HepG2 (cell line): Measurements from ENCODE around the gene EPHA2. TPM values are rescaled to one million over a fixed set of nuclear protein-coding genes. Genes with fewer than 3 reads are reported as not detected.

Source experiments
- ATAC-seq: fragments of 200-7000 bp; cut with Tn5 transposase; 3 replicates; pipeline ENCODE4 v1.9.1; 2020; ENCODE audit warnings: mild to moderate bottlenecking, moderate library complexity
- BruUV-seq: library from RNA; stranded (reverse); fragments of 400-500 nt; replicated peaks from 2 replicates; lab custom pipeline; 2021; lab: Mats Ljungman, UMichigan
- CTCF ChIA-PET: fragments of 300-600 bp; formaldehyde crosslinking; extraction: SDS; loops from one replicate; lab custom pipeline; 2021; ENCODE audit warnings: low total read pairs, inconsistent platforms, low intra/inter-chr PET ratio; lab: Yijun Ruan, JAX
- POLR2A ChIA-PET: fragments of 350-600 bp; sonication (Branson Sonifier 250); formaldehyde crosslinking; loops from one replicate; lab custom pipeline; 2020; ENCODE audit warnings: antibody characterized with exemption, inconsistent platforms; lab: Yijun Ruan, JAX
- DNase-seq: peaks from one replicate; pipeline ENCODE4 v3.0.0-alpha.2; 2015; ENCODE audit warnings: low spot score
- FAIRE-seq: peaks from 3 replicates; lab custom pipeline; 2011; peaks lifted over from hg19 to GRCh38; lab: Jason Lieb, UNC
- H2AFZ ChIP-seq: one replicate; pipeline ENCODE4 v1.6.1; 2011; ENCODE audit warnings: low read length, inconsistent platforms
- H3K27ac ChIP-seq: fragments of 300-600 bp; 3 replicates; pipeline ENCODE4 v1.8.0; 2011; ENCODE audit warnings: mixed run types, mild to moderate bottlenecking, mixed read lengths, low read length, inconsistent platforms; ENCODE audit not compliant: insufficient read depth; ENCODE audit errors: extremely low read length
- H3K27me3 ChIP-seq, 2 experiments: fragments of 200-600 bp in 1 of 2; 2 replicates in 1 of 2; 3 replicates in 1 of 2; pipeline versions ENCODE4 v1.6.0 to v1.8.0; 2011; ENCODE audit warnings: low read length in 2 of 2, mild to moderate bottlenecking in 2 of 2, moderate library complexity in 2 of 2, inconsistent platforms in 1 of 2; ENCODE audit not compliant: insufficient read depth in 2 of 2, control insufficient read depth in 1 of 2
- H3K36me3 ChIP-seq, 2 experiments: fragments of 200-600 bp in 1 of 2; replicated peaks in 1 of 2; 2 replicates in 1 of 2; 3 replicates in 1 of 2; pipeline versions ENCODE4 v1.5.1 to v1.8.0; 2011; ENCODE audit warnings: low read length in 2 of 2, inconsistent platforms in 1 of 2; ENCODE audit not compliant: insufficient read depth in 2 of 2, control insufficient read depth in 1 of 2
- H3K4me1 ChIP-seq: 2 replicates; pipeline ENCODE4 v1.5.1; 2012; ENCODE audit warnings: low read length, inconsistent platforms; ENCODE audit not compliant: insufficient read depth
- H3K4me2 ChIP-seq: 2 replicates; pipeline ENCODE4 v1.6.0; 2011; ENCODE audit warnings: low read depth, low read length, inconsistent platforms
- H3K4me3 ChIP-seq, 3 experiments: fragments of 200-600 bp in 1 of 3; sonication (generic), shearing (Covaris generic) in 1 of 3; replicated peaks in 1 of 3; 2 replicates each; pipeline ENCODE4 v1.5.1; 2011 to 2016; ENCODE audit warnings: low read length in 3 of 3, inconsistent platforms in 2 of 3, low read depth in 2 of 3, mild to moderate bottlenecking in 2 of 3, control low read depth in 1 of 3, mixed read lengths in 1 of 3; ENCODE audit not compliant: insufficient read depth in 1 of 3
- H3K79me2 ChIP-seq: one replicate; pipeline ENCODE4 v1.6.1; 2011; ENCODE audit warnings: low read length, inconsistent platforms; ENCODE audit not compliant: insufficient read depth
- H3K9ac ChIP-seq: 2 replicates; pipeline ENCODE4 v1.6.0; 2011; ENCODE audit warnings: mild to moderate bottlenecking, low read depth, low read length, inconsistent platforms; ENCODE audit not compliant: insufficient read depth
- H3K9me3 ChIP-seq: 2 replicates; pipeline ENCODE4 v1.5.1; 2012; ENCODE audit warnings: mild to moderate bottlenecking, low read length
- H4K20me1 ChIP-seq: 2 replicates; pipeline ENCODE4 v1.6.0; 2011; ENCODE audit warnings: inconsistent platforms, mild to moderate bottlenecking, low read length, moderate library complexity; ENCODE audit not compliant: insufficient read depth
- CCDC6 ChIP-seq: sonication (generic); formaldehyde crosslinking; IDR thresholded peaks from 2 replicates; pipeline ENCODE4 v1.8.1; 2022; ENCODE audit warnings: mild to moderate bottlenecking, missing genetic modification reagents, moderate library complexity
- KDM4B ChIP-seq: sonication (generic); formaldehyde crosslinking; IDR thresholded peaks from 2 replicates; pipeline ENCODE4 v1.4.0; 2020; ENCODE audit warnings: missing genetic modification reagents
- MYNN ChIP-seq: sonication (generic); formaldehyde crosslinking; IDR thresholded peaks from 2 replicates; pipeline ENCODE4 v1.4.0; 2020; ENCODE audit warnings: mild to moderate bottlenecking, low read depth, missing genetic modification reagents
- NFE2L1 ChIP-seq: sonication (generic); formaldehyde crosslinking; IDR thresholded peaks from 2 replicates; pipeline ENCODE4 v1.4.0; 2020; ENCODE audit warnings: missing genetic modification reagents, mild to moderate bottlenecking, borderline replicate concordance
- SMARCC2 ChIP-seq: fragments of 450-650 bp; IDR thresholded peaks from 2 replicates; pipeline ENCODE4 v1.6.1; 2017; ENCODE audit warnings: antibody characterized with exemption, mild to moderate bottlenecking
- TBX2 ChIP-seq: sonication (generic); formaldehyde crosslinking; IDR thresholded peaks from 2 replicates; pipeline ENCODE4 v1.5.0; 2020; ENCODE audit warnings: missing genetic modification reagents, mild to moderate bottlenecking, borderline replicate concordance
- ZFP1 ChIP-seq: IDR thresholded peaks from 2 replicates; pipeline ENCODE4 v1.6.1; 2016
- ZNF430 ChIP-seq: sonication (generic); formaldehyde crosslinking; IDR thresholded peaks from 2 replicates; pipeline ENCODE4 v1.9.0; 2021; ENCODE audit warnings: mild to moderate bottlenecking, missing genetic modification reagents
- ZNF510 ChIP-seq: sonication (generic); formaldehyde crosslinking; IDR thresholded peaks from 2 replicates; pipeline ENCODE4 v1.4.0; 2020; ENCODE audit warnings: low read depth, mild to moderate bottlenecking, missing genetic modification reagents
- ZNF552 ChIP-seq: sonication (generic); formaldehyde crosslinking; IDR thresholded peaks from 2 replicates; pipeline ENCODE4 v1.9.0; 2022; ENCODE audit warnings: missing genetic modification reagents, mild to moderate bottlenecking, borderline replicate concordance
- ZSCAN31 ChIP-seq: sonication (generic); formaldehyde crosslinking; IDR thresholded peaks from 2 replicates; pipeline ENCODE4 v1.5.0; 2020; ENCODE audit warnings: low read depth, mild to moderate bottlenecking, missing genetic modification reagents
- WGBS: methylation state at CpG from one replicate; pipeline ENCODE4 v1.1.6; 2017; ENCODE audit warnings: low lambda C conversion rate; 5-methylcytosine and 5-hydroxymethylcytosine counted together
- in situ Hi-C: cut with HindIII; loops from 2 replicates; pipeline ENCODE4 v1.10.0; 2017; ENCODE audit warnings: low pct_unique_long_range_greater_than_20kb; ENCODE audit not compliant: extremely low pct_ligation_motif_present
- intact Hi-C: fragments of 100-400 bp; cut with micrococcal nuclease; formaldehyde crosslinking; loops from one replicate; pipeline ENCODE4 v1.10.0; 2022; ENCODE audit not compliant: unreplicated experiment
- polyA plus RNA-seq, 8 experiments: library from polyadenylated mRNA; depleted of rRNA in 3 of 8; stranded (reverse) in 7 of 8; unstranded in 1 of 8; fragments of >200 nt; fragmentation: Illumina TruSeq in 4 of 8; extraction: Trizol in 4 of 8; gene quantifications; 2 replicates each; pipeline versions ENCODE4 v1.2.1 to v1.2.3, GENCODE V29; 2011 to 2016; ENCODE audit warnings: low read depth in 4 of 8, missing spikeins in 1 of 8, mixed read lengths in 1 of 8; ENCODE audit not compliant: insufficient read depth in 1 of 8
- total RNA-seq, 5 experiments: library from RNA; depleted of rRNA; stranded (reverse); fragments of >200 nt; fragmentation: Illumina TruSeq; extraction: Trizol; gene quantifications; 2 replicates each; pipeline ENCODE4 v1.2.3, GENCODE V29; 2016; ENCODE audit warnings: low read depth in 1 of 5
- TF ChIP-seq, protein P1 (sequence below): sonication (generic); formaldehyde crosslinking; IDR thresholded peaks from 2 replicates; pipeline ENCODE4 v1.4.0; 2020; ENCODE audit warnings: missing genetic modification reagents
- TF ChIP-seq, protein P2 (sequence below): sonication (generic); formaldehyde crosslinking; IDR thresholded peaks from 2 replicates; pipeline ENCODE4 v1.8.1; 2023; ENCODE audit warnings: mild to moderate bottlenecking, missing genetic modification reagents, borderline replicate concordance
- TF ChIP-seq, protein P3 (sequence below): sonication (generic); formaldehyde crosslinking; IDR thresholded peaks from 2 replicates; pipeline ENCODE4 v1.9.0; 2021; ENCODE audit warnings: missing genetic modification reagents, mild to moderate bottlenecking, borderline replicate concordance
- TF ChIP-seq, protein P4 (sequence below): sonication (generic); formaldehyde crosslinking; IDR thresholded peaks from 2 replicates; pipeline ENCODE4 v1.4.0; 2020; ENCODE audit warnings: mild to moderate bottlenecking, missing genetic modification reagents

Gene EPHA2
- total and polyA plus RNA-seq, 2 of the 13 experiments (the other 11 are each of a cell fraction or from before 2014, with no cell fraction given) = 33.6 to 53.6 TPM

DNA sequence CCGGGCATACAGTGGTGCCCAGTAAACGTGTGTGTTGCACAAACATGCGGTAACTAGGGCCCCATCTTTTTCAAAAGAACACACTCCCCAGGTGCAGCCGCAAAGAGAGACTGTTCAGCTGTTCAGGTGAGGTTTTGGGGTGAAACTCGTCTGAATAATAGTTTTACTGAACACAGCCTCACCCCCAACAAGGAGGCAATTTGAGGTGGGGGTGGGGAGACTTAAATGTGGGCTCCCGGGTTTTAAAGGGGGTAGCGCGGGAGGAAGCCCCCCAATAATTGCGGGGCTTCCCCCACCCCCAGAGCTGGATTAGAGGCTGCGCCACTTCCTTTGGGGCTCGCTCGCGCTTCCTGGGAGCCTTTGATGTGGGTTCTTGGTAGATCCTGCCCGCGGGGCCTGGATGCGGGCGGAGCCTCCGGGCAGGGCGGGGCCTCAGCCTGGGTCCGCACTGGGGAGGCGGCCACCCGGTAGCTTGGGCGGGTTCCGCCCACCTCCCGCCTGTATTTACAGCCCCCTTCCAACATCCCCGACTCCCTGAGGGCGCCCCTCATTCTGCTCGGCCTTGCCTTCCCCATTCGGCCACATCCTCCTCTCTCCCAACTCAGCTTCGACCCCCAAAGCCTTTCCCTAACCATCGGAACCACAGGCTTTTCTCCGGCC, 6.4 kb upstream of the EPHA2 start:
- 91% methylated on average over 21 of the region's 32 CpGs for WGBS
- no peak for DNase-seq
- no peak for ATAC-seq
- Histone ChIP-seq H3K9me3 (no peaks in the 10 kb centered on the region), H3K9ac (no peak overlapping the region), H3K4me3 (no peak overlapping the region), H3K27me3 (no peaks in the 10 kb centered on the region), H3K79me2 (no peaks in the 10 kb centered on the region), H3K4me1 (peaks cover 49% of the 10 kb centered on the region), H4K20me1 (no peaks in the 10 kb centered on the region), H3K36me3 (no peaks in the 10 kb centered on the region), H3K27ac (no peak overlapping the region), H3K4me2 (no peak overlapping the region), H2AFZ (no peak overlapping the region)
- intact Hi-C loops = no loop called here
- in situ Hi-C loops = no loop called here
- TF ChIP-seq, protein P1, sequence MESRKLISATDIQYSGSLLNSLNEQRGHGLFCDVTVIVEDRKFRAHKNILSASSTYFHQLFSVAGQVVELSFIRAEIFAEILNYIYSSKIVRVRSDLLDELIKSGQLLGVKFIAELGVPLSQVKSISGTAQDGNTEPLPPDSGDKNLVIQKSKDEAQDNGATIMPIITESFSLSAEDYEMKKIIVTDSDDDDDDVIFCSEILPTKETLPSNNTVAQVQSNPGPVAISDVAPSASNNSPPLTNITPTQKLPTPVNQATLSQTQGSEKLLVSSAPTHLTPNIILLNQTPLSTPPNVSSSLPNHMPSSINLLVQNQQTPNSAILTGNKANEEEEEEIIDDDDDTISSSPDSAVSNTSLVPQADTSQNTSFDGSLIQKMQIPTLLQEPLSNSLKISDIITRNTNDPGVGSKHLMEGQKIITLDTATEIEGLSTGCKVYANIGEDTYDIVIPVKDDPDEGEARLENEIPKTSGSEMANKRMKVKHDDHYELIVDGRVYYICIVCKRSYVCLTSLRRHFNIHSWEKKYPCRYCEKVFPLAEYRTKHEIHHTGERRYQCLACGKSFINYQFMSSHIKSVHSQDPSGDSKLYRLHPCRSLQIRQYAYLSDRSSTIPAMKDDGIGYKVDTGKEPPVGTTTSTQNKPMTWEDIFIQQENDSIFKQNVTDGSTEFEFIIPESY (CRISPR knock-in tag) = 0 out of 2 replicates have a peak, but pooled peaks have one; percentile 22
- no peak for TF ChIP-seq TBX2 (CRISPR knock-in tag)
- CTCF ChIA-PET = no interaction called here
- no peak for FAIRE-seq
- BruUV-seq = no TSS peak
- POLR2A ChIA-PET = interaction anchor here (4.4 kb wide), 1 partner anchor 16 kb away, joined by 63 read pairs; no protein-coding TSS in a partner anchor

DNA sequence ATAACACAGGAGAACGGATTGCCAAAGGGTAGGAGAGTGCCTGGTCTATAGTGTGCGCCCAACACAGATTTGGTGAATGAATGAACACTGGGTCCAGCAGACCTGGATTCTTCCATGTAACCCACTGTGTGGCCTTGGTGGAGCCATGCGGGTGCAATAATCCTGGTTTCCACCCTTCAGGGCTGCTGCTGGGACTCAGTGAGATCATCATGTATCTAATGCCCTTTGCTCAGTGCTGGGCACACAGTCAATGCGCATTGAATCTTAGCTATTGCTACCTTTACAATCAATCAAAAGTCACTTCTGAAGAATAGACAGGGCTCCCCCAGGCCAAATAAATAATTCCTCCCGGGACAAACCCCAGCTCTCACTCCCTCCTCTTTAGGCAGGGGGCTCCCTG, 5.8 kb upstream of the EPHA2 start:
- CTCF ChIA-PET = no interaction called here
- TF ChIP-seq ZSCAN31 (no peak), CCDC6 (CRISPR knock-in tag) (no peak), KDM4B (CRISPR knock-in tag) (no peak), MYNN (no peak), ZNF510 (no peak), ZFP1 (no peak), NFE2L1 (no peak), SMARCC2 (no peak), ZNF552 (CRISPR knock-in tag) (no peak), ZNF430 (CRISPR knock-in tag) (no peak)
- TF ChIP-seq, protein P2, sequence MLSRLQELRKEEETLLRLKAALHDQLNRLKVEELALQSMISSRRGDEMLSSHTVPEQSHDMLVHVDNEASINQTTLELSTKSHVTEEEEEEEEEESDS (CRISPR knock-in tag) = no peak
- TF ChIP-seq, protein P3, sequence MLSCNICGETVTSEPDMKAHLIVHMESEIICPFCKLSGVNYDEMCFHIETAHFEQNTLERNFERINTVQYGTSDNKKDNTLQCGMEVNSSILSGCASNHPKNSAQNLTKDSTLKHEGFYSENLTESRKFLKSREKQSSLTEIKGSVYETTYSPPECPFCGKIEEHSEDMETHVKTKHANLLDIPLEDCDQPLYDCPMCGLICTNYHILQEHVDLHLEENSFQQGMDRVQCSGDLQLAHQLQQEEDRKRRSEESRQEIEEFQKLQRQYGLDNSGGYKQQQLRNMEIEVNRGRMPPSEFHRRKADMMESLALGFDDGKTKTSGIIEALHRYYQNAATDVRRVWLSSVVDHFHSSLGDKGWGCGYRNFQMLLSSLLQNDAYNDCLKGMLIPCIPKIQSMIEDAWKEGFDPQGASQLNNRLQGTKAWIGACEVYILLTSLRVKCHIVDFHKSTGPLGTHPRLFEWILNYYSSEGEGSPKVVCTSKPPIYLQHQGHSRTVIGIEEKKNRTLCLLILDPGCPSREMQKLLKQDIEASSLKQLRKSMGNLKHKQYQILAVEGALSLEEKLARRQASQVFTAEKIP (CRISPR knock-in tag) = no peak
- TF ChIP-seq, protein P4, sequence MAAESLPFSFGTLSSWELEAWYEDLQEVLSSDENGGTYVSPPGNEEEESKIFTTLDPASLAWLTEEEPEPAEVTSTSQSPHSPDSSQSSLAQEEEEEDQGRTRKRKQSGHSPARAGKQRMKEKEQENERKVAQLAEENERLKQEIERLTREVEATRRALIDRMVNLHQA (CRISPR knock-in tag) = no peak

More for the DNA sequence above, 5.8 kb upstream of the EPHA2 start:
- H3K4me3 ChIP-seq = no peak overlapping the region
- H3K4me2 ChIP-seq = no peak overlapping the region
- H3K79me2 ChIP-seq = peaks cover 2% of the 10 kb centered on the region
- no peaks in the 10 kb centered on the region for H3K9me3 ChIP-seq
- H2AFZ ChIP-seq = no peak overlapping the region
- H4K20me1 ChIP-seq = no peaks in the 10 kb centered on the region
- intact Hi-C loops (no loop called here), in situ Hi-C loops (no loop called here)
- FAIRE-seq = no peak
- ATAC-seq = no peak
- no peak overlapping the region for H3K27ac ChIP-seq
- no peak for DNase-seq
- H3K9ac ChIP-seq = no peak overlapping the region
- no peaks in the 10 kb centered on the region for H3K36me3 ChIP-seq
- WGBS = 94% methylated on average over 3 of the region's 5 CpGs
- BruUV-seq = no TSS peak
- POLR2A ChIA-PET = no interaction called here
- H3K27me3 ChIP-seq = no peaks in the 10 kb centered on the region
- H3K4me1 ChIP-seq = peaks cover 49% of the 10 kb centered on the region
